ENCODE results near the gene PXYLP1. TPM values are rescaled to one million over a fixed set of nuclear protein-coding genes. Genes with fewer than 3 reads are reported as not detected.

Gene PXYLP1
- total RNA-seq, 2 experiments from 2014 or later: 3.6 to 4.2 TPM

DNA sequence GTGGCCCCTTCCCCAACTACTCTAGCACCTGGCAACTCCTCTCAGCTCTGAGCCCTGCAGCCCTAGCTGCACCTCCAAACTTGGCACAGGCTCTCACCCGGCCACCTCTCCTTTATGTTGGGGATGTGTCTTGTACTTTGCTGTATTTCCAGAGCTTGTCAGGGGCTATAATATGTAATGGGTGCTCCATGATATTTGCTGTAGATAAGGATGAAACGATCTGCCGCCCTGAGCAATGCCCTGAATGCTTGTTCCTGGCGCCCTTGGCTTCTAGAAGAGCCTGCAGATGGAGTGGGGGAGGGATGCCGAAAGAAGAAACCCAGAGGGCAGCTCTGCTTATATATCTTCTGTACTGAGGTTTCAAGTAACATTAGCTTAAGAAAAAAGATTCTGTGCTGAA is 100.8 kb downstream of the PXYLP1 start:
- no peak for DNase-seq (ENCODE audit: low spot score)
- Histone ChIP-seq H4K20me1 (ENCODE audit: insufficient read depth, low read length) (no peaks in the 10 kb centered on the region), H3K9me2 (ENCODE audit: insufficient read depth, low read length) (no peaks in the 10 kb centered on the region), H3K36me3 (ENCODE audit: insufficient read depth, low read length) (no peaks in the 10 kb centered on the region), H3K4me2 (ENCODE audit: low read length) (no peak overlapping the region), H3K4me3 (ENCODE audit: low read depth, low read length, poor library complexity, severe bottlenecking) (no peak overlapping the region), H3K27ac (ENCODE audit: low read depth, low read length, poor library complexity, severe bottlenecking) (no peak overlapping the region), H3K4me1 (ENCODE audit: insufficient read depth, low read length, poor library complexity, severe bottlenecking) (peaks cover 9% of the 10 kb centered on the region), H2AFZ (ENCODE audit: low read length) (no peak overlapping the region), H3K9me3 (ENCODE audit: low read length) (no peaks in the 10 kb centered on the region), H3K79me2 (ENCODE audit: insufficient read depth, low read depth, low read length) (no peaks in the 10 kb centered on the region)
- BruUV-seq (replicated peaks): no TSS peak
- intact Hi-C loops (cut with micrococcal nuclease; ENCODE audit: unreplicated experiment): no loop called here
- CTCF ChIA-PET (ENCODE audit: unreplicated experiment): no interaction called here
- TF ChIP-seq, protein P1, sequence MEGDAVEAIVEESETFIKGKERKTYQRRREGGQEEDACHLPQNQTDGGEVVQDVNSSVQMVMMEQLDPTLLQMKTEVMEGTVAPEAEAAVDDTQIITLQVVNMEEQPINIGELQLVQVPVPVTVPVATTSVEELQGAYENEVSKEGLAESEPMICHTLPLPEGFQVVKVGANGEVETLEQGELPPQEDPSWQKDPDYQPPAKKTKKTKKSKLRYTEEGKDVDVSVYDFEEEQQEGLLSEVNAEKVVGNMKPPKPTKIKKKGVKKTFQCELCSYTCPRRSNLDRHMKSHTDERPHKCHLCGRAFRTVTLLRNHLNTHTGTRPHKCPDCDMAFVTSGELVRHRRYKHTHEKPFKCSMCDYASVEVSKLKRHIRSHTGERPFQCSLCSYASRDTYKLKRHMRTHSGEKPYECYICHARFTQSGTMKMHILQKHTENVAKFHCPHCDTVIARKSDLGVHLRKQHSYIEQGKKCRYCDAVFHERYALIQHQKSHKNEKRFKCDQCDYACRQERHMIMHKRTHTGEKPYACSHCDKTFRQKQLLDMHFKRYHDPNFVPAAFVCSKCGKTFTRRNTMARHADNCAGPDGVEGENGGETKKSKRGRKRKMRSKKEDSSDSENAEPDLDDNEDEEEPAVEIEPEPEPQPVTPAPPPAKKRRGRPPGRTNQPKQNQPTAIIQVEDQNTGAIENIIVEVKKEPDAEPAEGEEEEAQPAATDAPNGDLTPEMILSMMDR (conservative IDR thresholded peaks at IDR 0.05; ENCODE audit: low read length): no peak
- TF ChIP-seq EZH2phosphoT487 (IDR thresholded peaks at IDR 0.05; ENCODE audit: borderline replicate concordance, low read depth, low read length): no peak
- POLR2A ChIA-PET: no interaction called here

DNA sequence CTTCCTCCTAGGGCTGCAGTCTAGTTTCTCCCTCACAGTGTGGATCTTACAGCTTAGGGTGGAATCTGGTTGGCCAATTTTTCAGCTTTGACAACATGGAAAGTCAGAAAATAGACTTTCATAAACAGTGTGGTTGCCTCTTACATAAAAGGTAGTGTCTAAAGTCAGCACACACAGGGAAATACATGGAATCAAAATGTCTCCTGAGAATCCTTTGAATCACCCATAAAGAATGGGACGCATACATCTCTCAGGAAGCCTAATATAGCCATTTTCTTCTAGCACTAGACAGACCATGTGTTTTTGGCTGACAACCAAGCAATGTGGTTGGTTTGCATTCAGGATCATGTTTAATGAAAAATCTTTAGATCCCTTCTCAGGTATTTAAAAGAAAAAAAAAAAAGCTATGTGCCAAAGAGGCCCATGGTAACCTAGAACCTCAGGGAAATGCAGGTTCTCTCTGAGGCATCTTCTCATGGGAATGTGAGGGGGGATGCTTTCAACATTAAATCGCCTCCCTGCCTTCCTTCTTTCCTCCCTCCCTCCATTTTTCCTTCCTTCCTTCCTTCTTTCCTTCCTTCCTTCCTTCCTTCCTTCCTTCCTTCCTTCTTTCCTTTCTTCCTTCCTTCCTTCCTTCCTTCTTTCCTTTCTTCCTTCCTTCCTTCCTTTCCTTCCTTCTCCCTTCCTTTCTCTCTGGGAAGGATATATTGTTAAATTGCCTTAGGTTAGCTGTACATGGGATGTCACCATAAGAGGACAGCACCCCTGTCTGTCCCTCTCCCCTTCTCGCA is 102.4 kb downstream of the PXYLP1 start:
- no TSS peak for BruUV-seq (replicated peaks)
- CTCF ChIA-PET (ENCODE audit: unreplicated experiment): no interaction called here

More for the DNA sequence above, 102.4 kb downstream of the PXYLP1 start:
- peaks cover 13% of the 10 kb centered on the region for H3K4me1 ChIP-seq (ENCODE audit: insufficient read depth, low read length, poor library complexity, severe bottlenecking)
- no peak for DNase-seq (ENCODE audit: low spot score)
- no peaks in the 10 kb centered on the region for H3K9me3 ChIP-seq (ENCODE audit: low read length)
- no peaks in the 10 kb centered on the region for H3K9me2 ChIP-seq (ENCODE audit: insufficient read depth, low read length)
- intact Hi-C loops (cut with micrococcal nuclease; ENCODE audit: unreplicated experiment): no loop called here
- H3K79me2 ChIP-seq (ENCODE audit: insufficient read depth, low read depth, low read length): no peaks in the 10 kb centered on the region
- TF ChIP-seq EZH2phosphoT487 (IDR thresholded peaks at IDR 0.05; ENCODE audit: borderline replicate concordance, low read depth, low read length): no peak
- TF ChIP-seq, protein P1 (conservative IDR thresholded peaks at IDR 0.05; ENCODE audit: low read length): no peak
- H3K36me3 ChIP-seq (ENCODE audit: insufficient read depth, low read length): no peaks in the 10 kb centered on the region
- no peaks in the 10 kb centered on the region for H4K20me1 ChIP-seq (ENCODE audit: insufficient read depth, low read length)
- no peak overlapping the region for H3K27ac ChIP-seq (ENCODE audit: low read depth, low read length, poor library complexity, severe bottlenecking)
- no peak overlapping the region for H3K4me3 ChIP-seq (ENCODE audit: low read depth, low read length, poor library complexity, severe bottlenecking)
- H2AFZ ChIP-seq (ENCODE audit: low read length): no peak overlapping the region
- no peak overlapping the region for H3K4me2 ChIP-seq (ENCODE audit: low read length)
- POLR2A ChIA-PET: no interaction called here

All from OCI-LY7 (cell line).